Measurements from ENCODE around the gene PARD3. TPM values are rescaled to one million over a fixed set of nuclear protein-coding genes. Genes with fewer than 3 reads are reported as not detected.
A peak's percentile ranks its signal among the peaks of the same experiment; 100 is the strongest.

Gene PARD3
- total and polyA plus RNA-seq, 2 donors (not counting 3 experiments of a cell fraction or from before 2014, with no cell fraction given), result 7.3 to 24.1 TPM

DNA sequence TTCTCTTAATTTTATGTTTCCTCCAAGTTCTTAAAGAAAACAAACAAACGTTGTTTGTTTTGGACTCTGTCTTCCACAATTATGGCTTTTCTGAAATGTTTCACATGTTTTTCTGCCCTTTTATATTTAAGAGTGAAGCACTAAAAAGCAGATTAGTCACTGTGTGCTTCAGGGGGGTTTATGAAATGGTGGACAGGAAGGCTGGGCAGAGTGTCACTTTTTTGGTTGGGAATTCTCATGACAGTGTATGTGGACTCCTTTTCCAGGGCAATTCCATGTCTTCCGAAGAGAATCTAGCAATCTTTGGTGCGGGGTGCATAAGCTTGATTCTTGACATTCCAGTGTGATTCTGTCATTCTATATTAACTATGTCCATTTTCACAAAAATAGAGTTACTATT lies 669.4 kb downstream of the PARD3 start:
- intact Hi-C loops (cut with micrococcal nuclease), result no loop called here
- Histone ChIP-seq H3K27ac (ENCODE audit: insufficient read depth, low read depth, low read length) (peak overlapping the region; percentile 58), H3K79me2 (ENCODE audit: control insufficient read depth, insufficient read depth, low read length) (no peaks in the 10 kb centered on the region), H3K9me1 (replicated peaks; ENCODE audit: control insufficient read depth, extremely low read depth, insufficient read depth, low read length) (no peaks in the 10 kb centered on the region), H3K4me3 (replicated peaks in 1 of 3; ENCODE audit: insufficient read depth in 1 of 3, low read depth in 1 of 3, low read length in 3 of 3) (peak overlapping the region in 1 of 3 experiments; percentile 11), H3K9ac (replicated peaks; ENCODE audit: extremely low read depth, insufficient read depth, low read length) (no peak overlapping the region), H3K36me3 (ENCODE audit: control insufficient read depth in 2 of 2, extremely low read depth in 1 of 2, insufficient read depth in 2 of 2, low read length in 2 of 2) (no peaks in the 10 kb centered on the region), H2AFZ (ENCODE audit: low read depth, low read length) (peak overlapping the region; percentile 72), H3K4me2 (ENCODE audit: insufficient read depth, low read length) (peak overlapping the region; percentile 65), H3K27me3 (ENCODE audit: control insufficient read depth in 2 of 2, insufficient read depth in 2 of 2, low read length in 2 of 2) (no peaks in the 10 kb centered on the region), H3K9me3 (replicated peaks; ENCODE audit: control insufficient read depth, insufficient read depth, low read length) (no peaks in the 10 kb centered on the region), H3K4me1 (ENCODE audit: control insufficient read depth, extremely low read depth, insufficient read depth, low read length) (peaks cover 11% of the 10 kb centered on the region), H4K20me1 (replicated peaks; ENCODE audit: control insufficient read depth, extremely low read depth, insufficient read depth, low read length) (no peaks in the 10 kb centered on the region)
- DNase-seq (ENCODE audit: low read depth, low spot score) (peak; percentile 88), FAIRE-seq (peak; percentile 65)
- BruUV-seq (replicated peaks), result no TSS peak
- TF ChIP-seq JUN (IDR thresholded peaks at IDR 0.05; ENCODE audit: borderline replicate concordance, insufficient read depth, insufficient read length, low read depth) (peak; percentile 16), FOS (IDR thresholded peaks at IDR 0.05; ENCODE audit: borderline replicate concordance, insufficient read depth, low read length) (peak; percentile 24), POLR2A (IDR thresholded peaks at IDR 0.05; ENCODE audit: low read depth, low read length) (no peak)
- ChIA-PET POLR2A (no interaction called here), CTCF (interaction anchor here (0.9 to 1.9 kb wide), 8 partner anchors 10 to 1137 kb away, joined by 3 to 6 read pairs (median 4); no protein-coding TSS in a partner anchor)
- dilution Hi-C loops (cut with MboI; ENCODE audit: extremely low pct_ligation_motif_present, low sequenced_read_pairs), result no loop called here

DNA sequence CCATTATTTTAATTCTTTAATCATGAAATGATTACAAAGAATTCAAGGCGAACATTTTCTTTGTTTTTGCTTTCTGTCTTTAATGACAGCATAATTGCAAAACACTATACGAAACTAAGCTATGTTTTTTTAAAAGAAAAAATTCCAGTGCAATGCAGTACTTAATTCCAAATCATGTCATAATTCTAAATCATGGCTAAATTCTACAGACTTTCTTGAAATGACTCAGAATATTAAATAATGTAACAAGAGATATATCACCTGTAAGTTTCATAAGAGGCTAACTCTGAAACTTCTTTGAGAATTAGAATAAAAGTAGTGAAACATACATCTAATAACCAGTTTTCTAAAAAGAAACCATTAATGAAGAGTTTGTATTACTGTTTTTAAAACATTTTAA lies 671.6 kb downstream of the PARD3 start:
- Histone ChIP-seq H3K9ac (replicated peaks; ENCODE audit: extremely low read depth, insufficient read depth, low read length) (no peak overlapping the region), H3K27ac (ENCODE audit: insufficient read depth, low read depth, low read length) (no peak overlapping the region), H2AFZ (ENCODE audit: low read depth, low read length) (no peak overlapping the region), H3K9me1 (replicated peaks; ENCODE audit: control insufficient read depth, extremely low read depth, insufficient read depth, low read length) (no peaks in the 10 kb centered on the region), H3K4me2 (ENCODE audit: insufficient read depth, low read length) (no peak overlapping the region), H3K79me2 (ENCODE audit: control insufficient read depth, insufficient read depth, low read length) (no peaks in the 10 kb centered on the region), H4K20me1 (replicated peaks; ENCODE audit: control insufficient read depth, extremely low read depth, insufficient read depth, low read length) (no peaks in the 10 kb centered on the region), H3K4me1 (ENCODE audit: control insufficient read depth, extremely low read depth, insufficient read depth, low read length) (peaks cover 11% of the 10 kb centered on the region), H3K9me3 (replicated peaks; ENCODE audit: control insufficient read depth, insufficient read depth, low read length) (no peaks in the 10 kb centered on the region), H3K36me3 (ENCODE audit: control insufficient read depth in 2 of 2, extremely low read depth in 1 of 2, insufficient read depth in 2 of 2, low read length in 2 of 2) (no peaks in the 10 kb centered on the region), H3K4me3 (replicated peaks in 1 of 3; ENCODE audit: insufficient read depth in 1 of 3, low read depth in 1 of 3, low read length in 3 of 3) (no peak overlapping the region), H3K27me3 (ENCODE audit: control insufficient read depth in 2 of 2, insufficient read depth in 2 of 2, low read length in 2 of 2) (no peaks in the 10 kb centered on the region)
- POLR2A ChIA-PET, result no interaction called here
- dilution Hi-C loops (cut with MboI; ENCODE audit: extremely low pct_ligation_motif_present, low sequenced_read_pairs) (no loop called here), intact Hi-C loops (cut with micrococcal nuclease) (no loop called here)
- no peak for TF ChIP-seq POLR2A (IDR thresholded peaks at IDR 0.05; ENCODE audit: low read depth, low read length)
- no peak for TF ChIP-seq MYC (IDR thresholded peaks at IDR 0.05; ENCODE audit: low read depth, low read length)
- no peak for TF ChIP-seq EZH2 (IDR thresholded peaks at IDR 0.05; ENCODE audit: borderline replicate concordance, low read depth, low read length, severe bottlenecking)
- TF ChIP-seq POLR2AphosphoS5 (IDR thresholded peaks at IDR 0.05; ENCODE audit: insufficient read depth, low read depth, low read length), result no peak
- TF ChIP-seq JUN (IDR thresholded peaks at IDR 0.05; ENCODE audit: borderline replicate concordance, insufficient read depth, insufficient read length, low read depth), result no peak
- TF ChIP-seq FOS (IDR thresholded peaks at IDR 0.05; ENCODE audit: borderline replicate concordance, insufficient read depth, low read length), result no peak
- no peak for TF ChIP-seq GATA2 (IDR thresholded peaks at IDR 0.05; ENCODE audit: insufficient read depth, insufficient read length, low read depth, low read length)
- TF ChIP-seq, protein P1, sequence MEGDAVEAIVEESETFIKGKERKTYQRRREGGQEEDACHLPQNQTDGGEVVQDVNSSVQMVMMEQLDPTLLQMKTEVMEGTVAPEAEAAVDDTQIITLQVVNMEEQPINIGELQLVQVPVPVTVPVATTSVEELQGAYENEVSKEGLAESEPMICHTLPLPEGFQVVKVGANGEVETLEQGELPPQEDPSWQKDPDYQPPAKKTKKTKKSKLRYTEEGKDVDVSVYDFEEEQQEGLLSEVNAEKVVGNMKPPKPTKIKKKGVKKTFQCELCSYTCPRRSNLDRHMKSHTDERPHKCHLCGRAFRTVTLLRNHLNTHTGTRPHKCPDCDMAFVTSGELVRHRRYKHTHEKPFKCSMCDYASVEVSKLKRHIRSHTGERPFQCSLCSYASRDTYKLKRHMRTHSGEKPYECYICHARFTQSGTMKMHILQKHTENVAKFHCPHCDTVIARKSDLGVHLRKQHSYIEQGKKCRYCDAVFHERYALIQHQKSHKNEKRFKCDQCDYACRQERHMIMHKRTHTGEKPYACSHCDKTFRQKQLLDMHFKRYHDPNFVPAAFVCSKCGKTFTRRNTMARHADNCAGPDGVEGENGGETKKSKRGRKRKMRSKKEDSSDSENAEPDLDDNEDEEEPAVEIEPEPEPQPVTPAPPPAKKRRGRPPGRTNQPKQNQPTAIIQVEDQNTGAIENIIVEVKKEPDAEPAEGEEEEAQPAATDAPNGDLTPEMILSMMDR (IDR thresholded peaks at IDR 0.05; ENCODE audit: extremely low read depth in 1 of 2, insufficient read depth in 1 of 2, low read depth in 1 of 2, low read length in 2 of 2), result no peak
- TF ChIP-seq, protein P2, sequence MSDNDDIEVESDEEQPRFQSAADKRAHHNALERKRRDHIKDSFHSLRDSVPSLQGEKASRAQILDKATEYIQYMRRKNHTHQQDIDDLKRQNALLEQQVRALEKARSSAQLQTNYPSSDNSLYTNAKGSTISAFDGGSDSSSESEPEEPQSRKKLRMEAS (IDR thresholded peaks at IDR 0.05; ENCODE audit: insufficient read depth, insufficient read length), result no peak
- CTCF ChIA-PET, result interaction anchor here (1.7 kb wide), 1 partner anchor 10 kb away, joined by 4 read pairs; no protein-coding TSS in a partner anchor
- FAIRE-seq, result no peak
- no TSS peak for BruUV-seq (replicated peaks)
- DNase-seq (ENCODE audit: low read depth, low spot score), result no peak
